GM18519 (cell line): ENCODE results near the gene FAM78B.

Source experiments
- ATAC-seq: cut with Tn5 transposase; IDR thresholded peaks from one replicate; pipeline ENCODE4 v1.9.1; 2021; ENCODE audit warnings: mild to moderate bottlenecking, moderate library complexity; ENCODE audit not compliant: unreplicated experiment, low FRiP score

The FAM78B gene

DNA sequence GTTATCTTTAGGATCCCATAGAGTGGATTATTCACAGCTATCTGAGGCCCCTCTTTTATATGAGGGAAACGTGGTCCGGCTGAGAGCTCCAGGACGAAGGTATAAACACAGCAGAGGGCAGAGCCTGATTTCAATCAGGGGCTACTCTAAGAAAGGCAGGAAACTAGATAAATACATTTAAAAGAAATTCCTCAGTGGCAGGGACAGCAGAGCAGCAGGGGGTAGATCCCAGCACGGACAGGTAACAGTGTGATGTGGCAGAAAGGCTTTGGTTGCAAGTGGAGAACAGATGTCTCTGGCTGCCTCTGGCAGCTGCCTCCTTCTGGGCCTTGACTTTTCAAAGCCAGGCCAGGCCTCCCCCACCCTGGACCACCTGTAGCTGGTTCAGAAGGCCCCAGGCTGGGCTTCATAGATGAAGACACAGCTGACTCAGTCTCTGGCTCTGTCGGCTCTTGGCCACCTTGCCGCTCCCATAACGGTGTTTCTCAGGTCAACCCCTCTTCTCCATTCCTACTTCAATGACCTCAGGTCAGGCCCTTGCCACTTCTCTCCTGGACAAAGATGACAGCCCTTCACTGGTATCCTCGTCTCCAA is 43.8 kb downstream of the FAM78B start:
- no peak for ATAC-seq

DNA sequence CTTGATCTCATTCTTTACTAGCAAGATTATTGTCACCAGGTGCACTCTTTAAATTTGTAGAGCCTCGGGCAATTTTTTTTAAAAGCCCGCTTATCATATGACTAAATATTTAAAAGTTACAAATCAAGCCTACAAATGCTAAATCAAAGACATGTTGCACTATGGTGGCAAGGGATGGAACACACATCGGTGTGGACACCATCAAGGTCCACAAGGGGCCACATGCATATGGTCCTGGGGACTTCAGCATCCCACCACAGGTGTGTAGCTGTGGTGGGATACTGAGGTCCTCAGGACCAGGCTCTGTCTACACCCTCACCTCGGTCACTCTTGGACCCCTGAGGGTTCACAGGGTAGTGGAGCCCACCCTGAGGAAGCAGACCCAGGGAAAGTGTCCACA is 45.8 kb downstream of the FAM78B start:
- ATAC-seq = no peak

DNA sequence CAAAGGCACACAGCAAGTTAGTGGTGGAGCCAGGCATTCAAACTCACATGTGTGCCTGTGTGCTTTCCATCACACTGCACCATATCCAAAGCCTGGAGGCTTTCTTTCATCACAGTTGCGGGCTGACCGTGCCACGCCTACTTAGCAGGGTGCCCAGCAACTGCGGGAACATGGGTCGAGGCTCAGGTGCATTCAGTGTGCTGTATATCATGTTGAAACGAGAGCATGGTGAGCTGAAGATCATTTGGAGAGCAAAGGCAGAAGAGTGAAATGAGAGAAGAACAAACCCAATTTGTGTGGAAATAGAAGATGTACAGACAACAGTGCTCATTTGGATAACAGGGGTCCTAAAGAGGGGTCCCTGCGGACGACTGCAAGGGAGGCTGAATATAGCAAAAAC is 46.5 kb downstream of the FAM78B start:
- no peak for ATAC-seq

DNA sequence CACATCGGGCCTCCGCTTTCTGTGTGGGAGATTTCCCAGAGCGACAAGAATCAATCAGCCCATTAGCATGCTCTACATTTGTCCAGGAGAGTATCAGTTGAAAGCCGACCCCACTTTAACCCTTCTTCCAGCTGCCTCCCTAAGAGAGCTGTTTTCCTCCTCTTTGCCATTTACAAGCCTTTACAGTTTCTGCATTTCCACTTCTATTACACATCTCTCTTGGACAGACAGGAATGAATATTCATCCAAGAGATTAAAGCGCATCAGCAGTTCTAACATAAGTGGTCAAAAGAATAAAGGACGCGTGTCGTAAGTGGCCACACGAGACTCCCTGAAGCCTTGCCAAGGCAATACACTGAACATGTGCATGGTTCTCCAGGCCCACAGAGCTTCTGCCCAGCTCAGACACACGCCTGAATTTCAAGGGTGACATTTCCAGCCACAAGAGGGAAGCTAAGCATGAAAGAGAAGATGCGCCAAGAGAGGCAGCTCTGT is 47.3 kb downstream of the FAM78B start:
- no peak for ATAC-seq

DNA sequence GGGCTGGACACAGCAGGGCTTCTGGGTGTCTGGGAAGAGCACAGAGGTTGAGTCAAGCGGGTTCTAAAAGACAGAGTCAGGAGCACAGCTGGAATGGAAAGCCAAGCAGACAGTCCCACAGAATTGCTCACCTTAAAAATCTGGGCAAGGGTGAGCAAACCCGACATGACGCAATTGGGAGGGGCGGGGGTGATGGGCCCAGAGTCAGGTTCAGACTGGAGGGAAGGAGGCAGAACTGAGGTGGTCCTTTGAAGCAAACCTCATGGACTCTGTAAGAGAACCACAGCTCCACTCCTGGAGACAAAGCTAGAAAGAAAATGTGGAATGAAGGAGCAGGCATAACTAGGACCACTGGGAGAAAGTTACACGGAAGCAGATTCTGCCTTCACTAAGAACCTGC is 49.0 kb downstream of the FAM78B start:
- no peak for ATAC-seq

DNA sequence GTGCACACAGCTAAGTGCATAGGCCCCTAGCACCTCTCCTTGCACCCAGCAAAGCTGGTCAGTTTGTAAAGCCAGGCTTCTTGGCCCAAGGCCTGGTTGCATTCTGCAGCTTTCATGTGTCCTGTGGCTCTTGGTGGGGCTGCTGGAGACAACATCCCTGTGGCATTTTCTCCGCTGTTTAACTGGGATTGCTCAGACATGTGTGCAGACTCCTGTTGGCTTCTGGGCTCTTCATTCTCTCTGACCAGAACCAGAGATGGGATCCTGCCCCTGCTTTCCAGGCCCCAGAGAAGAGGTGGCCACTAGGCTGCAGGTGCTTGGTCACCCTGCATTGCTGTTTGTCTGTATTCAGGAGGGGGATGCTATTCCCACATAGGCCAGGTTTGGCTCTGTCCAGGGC is 50.8 kb downstream of the FAM78B start:
- ATAC-seq = no peak

DNA sequence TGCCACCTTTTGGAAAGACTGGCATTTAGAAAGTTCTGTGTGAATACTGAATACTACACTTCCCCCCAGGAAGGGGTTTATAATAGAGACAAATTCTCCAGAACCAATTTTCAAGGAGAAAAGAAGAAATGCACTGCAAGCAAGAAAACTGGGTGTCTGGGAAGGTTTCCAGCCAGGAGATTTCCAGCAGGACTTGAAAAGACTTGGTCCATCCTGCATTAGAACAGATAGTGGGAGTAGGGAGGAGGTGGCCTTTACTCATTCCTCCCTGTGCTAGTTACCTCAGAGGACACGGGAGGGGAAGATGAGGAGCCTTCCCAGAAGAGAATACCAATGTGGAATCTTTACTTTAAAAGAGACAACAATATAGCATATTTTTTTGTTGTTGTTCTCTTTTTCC is 52.4 kb downstream of the FAM78B start:
- ATAC-seq = no peak

DNA sequence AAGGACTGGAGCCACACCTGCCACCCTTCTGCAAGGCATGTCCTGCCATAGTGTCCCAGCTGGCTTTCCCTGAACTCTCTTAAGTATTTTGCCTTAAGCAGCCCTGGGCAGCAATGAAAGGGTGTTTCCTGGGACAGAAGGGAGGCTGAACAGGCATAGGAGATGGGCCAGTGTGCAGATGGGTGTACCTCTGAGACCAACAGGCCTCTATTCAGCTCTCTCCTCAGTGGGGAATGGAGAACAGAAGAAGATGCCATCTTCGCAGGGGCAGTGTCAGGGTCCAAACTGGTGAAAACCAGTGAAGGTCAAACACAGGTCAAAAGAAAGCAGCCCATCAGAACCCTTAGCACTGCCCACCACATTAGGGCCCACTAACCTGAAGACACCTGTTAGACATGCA is 53.2 kb downstream of the FAM78B start:
- ATAC-seq = no peak

DNA sequence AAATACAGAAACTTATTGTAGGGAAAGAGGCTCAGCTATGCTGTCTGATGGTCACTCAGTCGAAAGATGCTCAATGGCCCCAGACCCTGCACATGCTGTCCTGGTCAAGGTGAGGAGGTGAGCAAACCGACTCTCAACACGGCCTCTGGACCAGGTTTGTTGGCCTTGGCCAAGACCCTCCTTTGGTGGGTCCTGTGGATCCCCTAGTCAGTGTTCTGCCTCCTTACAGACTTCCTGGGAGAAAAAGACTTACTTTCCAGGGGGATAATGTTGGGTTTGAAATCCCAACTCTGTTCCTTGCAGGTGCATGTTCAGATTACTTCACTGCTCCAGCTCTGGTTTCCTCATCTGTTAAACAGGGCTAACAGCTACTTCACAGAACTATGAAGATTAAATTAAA is 53.8 kb downstream of the FAM78B start:
- no peak for ATAC-seq

DNA sequence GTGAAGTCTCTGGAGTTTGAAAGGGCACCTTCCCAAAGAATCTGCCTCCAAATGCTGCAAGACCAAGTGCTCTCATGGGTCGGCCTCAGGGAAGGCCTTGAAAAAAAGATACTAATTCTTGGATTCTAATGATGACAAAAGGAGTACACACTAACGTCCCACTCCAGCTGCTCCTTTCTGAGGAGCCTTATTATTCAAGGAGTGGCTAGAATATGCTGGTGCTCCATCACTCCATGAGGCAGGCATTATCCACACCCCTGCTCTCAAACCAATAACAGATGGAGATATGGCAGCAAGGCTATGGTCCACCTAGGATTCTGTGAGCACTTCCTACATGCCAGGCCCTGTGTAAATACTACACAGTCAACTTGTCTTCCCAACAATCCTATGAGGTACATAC is 54.4 kb downstream of the FAM78B start:
- no peak for ATAC-seq

DNA sequence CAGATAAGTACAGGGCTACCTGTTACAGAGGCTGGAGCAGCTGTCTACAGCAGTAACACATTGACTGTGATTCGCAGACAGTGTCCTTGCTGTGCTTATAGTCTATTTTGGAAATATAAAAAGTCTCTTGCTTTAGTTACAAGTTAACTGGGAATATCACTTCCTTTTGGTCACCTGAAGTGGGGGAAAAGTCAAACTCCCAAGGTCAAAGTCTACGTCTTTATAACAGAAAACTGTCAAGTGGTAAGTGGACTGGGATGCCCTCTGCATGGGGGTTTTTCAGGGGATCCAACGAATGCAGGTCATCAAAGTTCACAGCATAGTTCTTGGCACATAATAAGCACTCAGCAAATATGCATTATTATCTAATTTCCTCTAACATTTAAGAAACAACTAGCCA is 55.4 kb downstream of the FAM78B start:
- ATAC-seq = no peak

DNA sequence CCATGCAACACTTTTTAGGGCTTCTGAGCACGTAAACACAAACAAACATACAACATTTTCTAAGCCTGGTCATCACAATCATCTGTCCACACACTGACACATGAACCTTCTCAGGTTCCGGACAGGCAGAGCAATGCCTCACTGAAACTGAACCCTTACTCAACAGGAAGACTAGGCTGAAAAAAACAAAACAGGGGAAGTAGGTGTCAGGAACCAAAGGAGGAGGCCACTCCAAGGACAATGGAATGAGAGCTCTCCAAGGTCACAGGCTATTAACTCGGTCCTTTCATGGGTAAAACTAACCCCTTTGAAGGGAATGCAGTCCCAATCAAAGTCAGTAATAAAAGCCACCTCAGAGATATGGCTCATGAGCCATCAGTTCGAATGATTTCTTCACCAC is 76.6 kb downstream of the FAM78B start:
- no peak for ATAC-seq

DNA sequence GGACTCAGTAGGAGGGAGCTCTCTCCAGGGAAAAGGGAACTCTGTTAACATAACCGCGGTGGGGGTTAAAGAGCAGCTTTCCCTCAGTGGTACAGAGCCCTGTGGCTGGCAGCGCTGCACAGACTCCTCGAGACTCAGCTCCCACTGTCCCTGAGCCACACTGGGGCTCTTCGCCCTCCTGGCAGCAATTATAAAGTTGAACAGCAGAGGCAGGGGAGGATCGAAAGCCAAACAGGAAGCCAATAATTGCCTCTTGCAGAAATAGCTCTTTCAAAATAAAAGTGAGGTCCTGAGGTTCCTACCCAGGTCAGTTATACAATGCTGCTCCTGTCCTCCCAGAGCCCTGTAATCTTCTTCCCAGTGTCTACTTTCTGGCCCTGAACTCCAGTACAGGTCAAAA is 77.0 kb downstream of the FAM78B start:
- peak; percentile 89 for ATAC-seq

DNA sequence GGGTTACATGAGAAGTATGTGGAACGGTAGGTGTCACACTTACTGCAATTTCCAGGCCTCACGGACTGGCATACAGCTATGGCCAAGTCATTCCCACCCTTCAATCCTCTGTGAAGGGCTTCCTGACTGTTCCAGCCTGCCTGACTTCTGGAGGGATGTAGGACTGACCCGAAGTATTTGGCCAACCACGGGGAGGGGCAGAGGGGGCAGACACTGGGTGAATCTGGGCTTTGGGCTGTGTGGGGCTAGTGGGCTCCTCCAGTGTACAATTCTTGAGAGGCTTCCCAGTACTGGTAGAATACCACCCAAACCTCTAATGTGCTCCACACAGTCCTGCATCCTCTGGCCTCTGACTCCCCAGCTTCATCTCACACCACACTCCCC is 78.2 kb downstream of the FAM78B start:
- no peak for ATAC-seq

DNA sequence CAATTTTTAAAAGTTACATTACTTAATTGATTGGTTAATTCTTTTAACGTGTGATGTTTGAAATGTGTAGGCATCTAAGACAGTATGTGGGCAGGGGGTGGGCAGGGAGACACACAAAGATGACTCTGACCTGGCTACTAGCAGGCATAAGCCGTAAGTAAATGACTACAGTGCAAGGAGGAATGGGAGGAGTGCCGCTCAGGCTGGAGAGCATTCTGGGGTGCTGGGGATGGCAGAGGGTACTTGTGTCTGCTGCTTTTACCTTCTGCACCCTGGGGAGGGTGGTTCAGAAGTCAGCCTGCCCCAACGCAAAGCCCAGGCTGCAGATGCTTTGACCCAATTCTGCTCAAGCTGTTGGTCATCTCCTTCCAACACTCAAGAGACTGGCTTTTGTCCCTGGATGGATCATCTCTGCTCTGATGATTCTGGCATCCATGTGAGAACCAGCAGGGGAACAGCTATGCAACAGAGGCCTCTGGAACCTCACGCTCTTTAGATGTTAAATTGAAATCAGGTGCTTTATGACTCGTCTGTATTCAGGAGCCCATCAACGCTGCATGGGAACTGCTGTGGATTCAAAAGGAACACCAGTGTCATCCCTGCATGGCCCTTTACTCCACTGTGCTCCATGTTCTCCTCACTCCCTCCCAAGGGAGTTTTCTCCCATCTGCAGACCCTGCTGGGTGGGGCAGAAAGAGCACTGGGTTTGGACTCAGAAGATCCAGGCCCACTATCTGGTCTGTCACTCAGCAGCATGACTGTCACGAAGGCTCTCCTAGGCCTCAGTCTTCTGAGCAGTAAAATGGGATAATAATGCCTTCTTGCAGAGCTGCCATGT is 78.8 kb downstream of the FAM78B start:
- ATAC-seq = no peak

DNA sequence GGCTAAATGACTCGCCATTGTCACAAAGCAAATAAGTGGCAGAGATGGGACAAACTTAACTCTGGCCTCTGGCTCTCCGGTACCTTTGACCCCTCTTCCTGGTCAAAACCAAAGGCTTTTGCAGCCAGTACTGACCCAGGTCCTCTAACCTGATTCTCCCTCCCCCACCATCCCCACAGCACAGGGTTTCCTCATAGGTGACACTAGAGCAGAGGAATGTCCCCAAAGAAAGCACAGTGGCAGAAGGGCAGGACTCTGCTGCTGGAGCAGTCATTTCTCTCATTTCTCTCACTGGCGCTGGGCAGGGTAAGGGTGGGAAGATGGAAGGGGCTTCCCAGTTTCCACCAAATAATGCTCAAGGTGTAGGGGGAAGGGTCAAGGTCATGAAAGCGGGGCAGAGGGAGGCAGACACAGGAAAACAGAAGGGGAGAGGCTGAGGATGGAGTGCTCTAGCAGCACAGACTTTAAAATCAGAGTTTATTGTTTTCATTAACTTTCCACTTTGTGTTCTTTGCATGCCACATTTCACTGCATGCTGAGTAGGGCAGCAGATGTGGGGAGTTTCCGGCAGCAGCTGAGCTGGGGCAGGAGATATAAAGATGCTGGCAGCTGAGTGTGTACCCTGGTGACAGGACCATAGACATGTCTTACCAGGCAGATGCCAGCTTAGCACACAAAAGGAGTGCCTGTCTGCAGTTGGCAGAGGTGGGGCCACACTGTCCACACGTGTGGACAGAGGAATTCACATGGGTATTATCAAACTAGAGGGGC is 80.5 kb downstream of the FAM78B start:
- ATAC-seq = no peak

DNA sequence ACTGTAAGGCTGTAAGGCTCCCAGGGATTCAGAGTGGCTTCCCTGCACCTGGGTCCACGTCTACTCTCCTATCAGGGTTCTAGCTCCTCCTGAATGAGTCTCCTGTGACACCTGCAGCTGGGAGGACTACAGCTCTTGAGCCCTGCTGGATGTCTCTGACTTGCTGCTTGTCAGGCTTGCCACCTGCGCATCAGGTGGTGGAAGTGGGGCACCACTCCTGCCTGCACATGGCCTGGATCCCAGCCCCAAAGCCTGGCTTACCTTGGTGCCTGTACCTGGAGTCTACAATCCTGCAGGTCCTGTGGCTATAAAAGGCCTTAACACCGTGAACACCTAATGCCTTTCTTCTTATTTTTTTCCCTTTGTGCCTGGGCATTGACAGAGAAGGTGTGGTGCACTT is 82.2 kb downstream of the FAM78B start:
- ATAC-seq = no peak

DNA sequence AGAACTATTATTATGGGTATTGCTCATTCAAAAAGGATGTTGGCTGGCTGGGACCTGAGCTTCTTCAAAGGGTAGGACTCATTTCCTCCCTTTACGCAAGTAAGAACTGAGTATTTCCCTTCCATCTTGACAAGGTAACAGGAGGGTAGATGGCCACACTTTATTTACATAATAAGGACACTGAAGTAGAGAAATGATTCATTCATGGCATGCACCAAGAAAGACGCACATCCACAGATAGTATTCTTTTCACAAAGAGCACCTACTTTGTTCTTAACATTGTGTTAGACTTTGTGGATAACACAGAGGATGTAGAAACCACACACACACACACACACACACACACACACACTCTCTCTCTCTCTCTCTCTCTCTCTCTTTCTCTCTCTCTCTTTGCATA is 82.9 kb downstream of the FAM78B start:
- ATAC-seq = peak; percentile 87

DNA sequence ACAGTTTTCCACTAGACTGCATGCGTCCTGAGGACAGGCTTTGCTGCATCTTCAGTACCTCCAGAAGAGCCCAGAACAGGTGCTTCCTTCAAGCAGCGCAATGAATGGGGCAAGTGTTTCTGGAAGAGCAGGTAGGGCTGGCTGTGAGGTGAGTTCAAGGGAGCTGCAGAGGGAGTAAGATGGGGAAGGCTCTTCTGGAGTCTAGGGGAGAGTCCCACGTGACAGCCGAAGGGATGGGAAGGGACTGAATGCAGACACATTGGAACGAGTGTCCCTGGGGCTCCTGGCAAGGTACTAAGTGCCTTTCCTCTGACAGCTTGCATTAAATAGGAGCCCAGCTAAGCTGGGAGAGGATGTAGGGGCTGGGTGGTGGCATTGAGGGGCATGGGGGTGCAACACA is 84.2 kb downstream of the FAM78B start:
- no peak for ATAC-seq

DNA sequence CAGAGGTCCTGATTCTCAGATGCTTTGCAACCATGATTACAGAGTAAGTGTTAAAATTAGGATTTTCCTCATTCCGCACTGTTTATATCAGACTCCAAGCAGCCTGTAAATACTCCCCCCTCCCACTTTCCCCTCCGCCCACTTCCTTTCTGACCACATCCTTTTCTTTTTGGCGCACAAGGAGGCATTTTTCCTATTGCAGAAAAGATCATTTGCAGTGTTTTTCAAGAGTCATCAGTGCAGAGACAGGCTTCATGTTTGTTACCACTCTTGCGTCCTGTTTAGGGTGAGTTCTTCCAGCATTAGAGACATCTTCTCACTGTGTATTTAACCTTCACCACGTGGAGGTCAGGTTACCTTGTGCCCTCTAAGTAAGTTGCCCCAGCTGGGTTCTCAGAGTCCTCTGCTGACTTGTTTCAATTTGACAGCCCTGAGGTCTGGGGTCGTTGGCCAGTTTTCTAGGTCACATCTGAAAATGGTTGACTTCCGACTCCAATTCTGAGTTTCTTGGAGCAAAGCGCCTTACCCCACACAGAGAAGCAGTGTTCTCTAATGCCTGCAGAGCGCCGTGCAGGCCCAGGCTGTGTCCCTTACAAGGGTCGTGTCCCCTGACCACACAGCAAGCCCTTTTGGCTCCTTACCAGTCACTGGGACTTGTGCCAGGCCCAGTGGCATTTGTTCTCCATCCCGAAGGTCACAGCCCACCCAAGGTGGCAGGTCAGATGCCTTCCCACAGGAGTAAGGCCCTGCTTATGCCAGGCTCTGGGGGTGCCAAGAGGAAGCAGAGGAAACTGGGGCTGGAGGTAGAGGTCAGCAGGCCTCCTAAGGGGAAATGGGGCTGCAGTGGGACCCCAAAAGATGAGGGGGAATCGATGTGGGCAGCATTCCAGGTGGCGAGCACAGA is 85.6 kb downstream of the FAM78B start:
- ATAC-seq = no peak
